ENCODE data around the gene SCAPER.

Gene SCAPER

DNA sequence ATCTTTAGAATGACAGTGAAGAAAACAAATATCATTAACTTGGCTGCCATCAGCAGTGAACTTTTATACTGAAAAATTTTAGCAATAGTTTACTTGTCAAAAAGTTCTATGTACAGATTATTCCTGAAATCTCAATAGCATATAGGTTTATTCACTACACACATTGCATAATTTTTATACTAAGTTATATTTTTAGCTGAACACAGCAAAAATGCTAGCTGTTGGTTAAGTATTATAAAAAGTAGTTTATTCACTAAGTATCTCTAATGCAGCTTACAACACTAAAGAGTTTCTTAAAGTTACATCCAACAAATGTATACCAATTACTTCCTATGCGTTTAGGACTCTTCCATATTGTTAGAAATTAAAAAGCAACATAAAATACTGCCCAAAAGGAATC is 131.9 kb downstream of the SCAPER start:
- Histone ChIP-seq H3K27ac (replicated peaks) (no peak overlapping the region), H3K4me3 (replicated peaks; ENCODE audit: insufficient read depth, low read length) (no peak overlapping the region), H3K27me3 (ENCODE audit: insufficient read depth, poor library complexity, severe bottlenecking) (no peaks in the 10 kb centered on the region)
- DNase-seq (ENCODE audit: low read depth in 1 of 2, low spot score in 1 of 2), result no peak
- TF ChIP-seq, protein P1, sequence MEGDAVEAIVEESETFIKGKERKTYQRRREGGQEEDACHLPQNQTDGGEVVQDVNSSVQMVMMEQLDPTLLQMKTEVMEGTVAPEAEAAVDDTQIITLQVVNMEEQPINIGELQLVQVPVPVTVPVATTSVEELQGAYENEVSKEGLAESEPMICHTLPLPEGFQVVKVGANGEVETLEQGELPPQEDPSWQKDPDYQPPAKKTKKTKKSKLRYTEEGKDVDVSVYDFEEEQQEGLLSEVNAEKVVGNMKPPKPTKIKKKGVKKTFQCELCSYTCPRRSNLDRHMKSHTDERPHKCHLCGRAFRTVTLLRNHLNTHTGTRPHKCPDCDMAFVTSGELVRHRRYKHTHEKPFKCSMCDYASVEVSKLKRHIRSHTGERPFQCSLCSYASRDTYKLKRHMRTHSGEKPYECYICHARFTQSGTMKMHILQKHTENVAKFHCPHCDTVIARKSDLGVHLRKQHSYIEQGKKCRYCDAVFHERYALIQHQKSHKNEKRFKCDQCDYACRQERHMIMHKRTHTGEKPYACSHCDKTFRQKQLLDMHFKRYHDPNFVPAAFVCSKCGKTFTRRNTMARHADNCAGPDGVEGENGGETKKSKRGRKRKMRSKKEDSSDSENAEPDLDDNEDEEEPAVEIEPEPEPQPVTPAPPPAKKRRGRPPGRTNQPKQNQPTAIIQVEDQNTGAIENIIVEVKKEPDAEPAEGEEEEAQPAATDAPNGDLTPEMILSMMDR (IDR thresholded peaks at IDR 0.05; ENCODE audit: insufficient read depth, low read length), result no peak
- TF ChIP-seq, protein P2, sequence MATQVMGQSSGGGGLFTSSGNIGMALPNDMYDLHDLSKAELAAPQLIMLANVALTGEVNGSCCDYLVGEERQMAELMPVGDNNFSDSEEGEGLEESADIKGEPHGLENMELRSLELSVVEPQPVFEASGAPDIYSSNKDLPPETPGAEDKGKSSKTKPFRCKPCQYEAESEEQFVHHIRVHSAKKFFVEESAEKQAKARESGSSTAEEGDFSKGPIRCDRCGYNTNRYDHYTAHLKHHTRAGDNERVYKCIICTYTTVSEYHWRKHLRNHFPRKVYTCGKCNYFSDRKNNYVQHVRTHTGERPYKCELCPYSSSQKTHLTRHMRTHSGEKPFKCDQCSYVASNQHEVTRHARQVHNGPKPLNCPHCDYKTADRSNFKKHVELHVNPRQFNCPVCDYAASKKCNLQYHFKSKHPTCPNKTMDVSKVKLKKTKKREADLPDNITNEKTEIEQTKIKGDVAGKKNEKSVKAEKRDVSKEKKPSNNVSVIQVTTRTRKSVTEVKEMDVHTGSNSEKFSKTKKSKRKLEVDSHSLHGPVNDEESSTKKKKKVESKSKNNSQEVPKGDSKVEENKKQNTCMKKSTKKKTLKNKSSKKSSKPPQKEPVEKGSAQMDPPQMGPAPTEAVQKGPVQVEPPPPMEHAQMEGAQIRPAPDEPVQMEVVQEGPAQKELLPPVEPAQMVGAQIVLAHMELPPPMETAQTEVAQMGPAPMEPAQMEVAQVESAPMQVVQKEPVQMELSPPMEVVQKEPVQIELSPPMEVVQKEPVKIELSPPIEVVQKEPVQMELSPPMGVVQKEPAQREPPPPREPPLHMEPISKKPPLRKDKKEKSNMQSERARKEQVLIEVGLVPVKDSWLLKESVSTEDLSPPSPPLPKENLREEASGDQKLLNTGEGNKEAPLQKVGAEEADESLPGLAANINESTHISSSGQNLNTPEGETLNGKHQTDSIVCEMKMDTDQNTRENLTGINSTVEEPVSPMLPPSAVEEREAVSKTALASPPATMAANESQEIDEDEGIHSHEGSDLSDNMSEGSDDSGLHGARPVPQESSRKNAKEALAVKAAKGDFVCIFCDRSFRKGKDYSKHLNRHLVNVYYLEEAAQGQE (IDR thresholded peaks at IDR 0.05; ENCODE audit: insufficient replicate concordance, low read depth), result no peak
- TF ChIP-seq SPI1 (IDR thresholded peaks at IDR 0.05; ENCODE audit: borderline replicate concordance, low read depth), result no peak
- no peak for TF ChIP-seq POLR2AphosphoS5 (IDR thresholded peaks at IDR 0.05; ENCODE audit: low read depth)
- TF ChIP-seq GABPA (IDR thresholded peaks at IDR 0.05; ENCODE audit: low read depth), result no peak

DNA sequence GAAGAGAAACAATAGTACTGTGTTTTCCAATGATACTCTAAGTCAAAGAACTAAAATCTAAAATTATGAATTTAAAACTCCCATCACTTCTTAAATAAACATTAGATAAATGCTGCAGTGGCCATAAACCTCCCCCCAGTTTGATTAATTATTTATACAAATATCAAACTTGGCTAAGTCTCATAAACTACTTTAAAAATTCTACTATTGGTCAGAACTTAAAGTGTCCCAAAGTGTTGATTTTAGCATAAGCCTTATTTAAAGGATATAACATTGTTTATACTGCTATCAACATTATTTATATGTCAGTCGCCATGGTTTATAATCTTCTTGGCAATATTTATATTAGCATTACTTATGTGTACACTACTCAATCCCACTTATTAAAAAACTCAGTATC is 132.4 kb downstream of the SCAPER start:
- DNase-seq (ENCODE audit: low read depth in 1 of 2, low spot score in 1 of 2), result no peak
- no peak overlapping the region for H3K4me3 ChIP-seq (replicated peaks; ENCODE audit: insufficient read depth, low read length)
- TF ChIP-seq GABPA (IDR thresholded peaks at IDR 0.05; ENCODE audit: low read depth), result no peak
- no peaks in the 10 kb centered on the region for H3K27me3 ChIP-seq (ENCODE audit: insufficient read depth, poor library complexity, severe bottlenecking)
- no peak overlapping the region for H3K27ac ChIP-seq (replicated peaks)

DNA sequence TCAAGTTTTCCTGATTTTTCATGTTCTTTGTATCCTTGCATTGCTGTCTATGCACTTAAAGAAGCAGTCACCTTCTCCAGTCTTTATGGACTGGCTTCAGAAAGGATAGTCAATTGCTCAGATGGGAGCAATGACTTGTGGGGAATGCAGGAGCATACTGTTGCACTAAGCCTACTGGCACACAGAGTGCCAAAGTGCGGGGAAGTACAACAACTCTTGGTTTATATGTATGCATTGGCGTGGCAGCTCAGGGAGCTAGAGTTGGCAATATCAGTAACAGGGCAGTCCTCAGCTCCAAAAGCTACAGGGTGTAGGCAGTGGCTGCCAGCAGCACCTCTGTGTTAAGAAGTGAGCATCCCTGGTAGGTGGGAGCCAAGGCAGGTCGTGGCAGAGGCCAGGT is 141.1 kb downstream of the SCAPER start:
- no peak for DNase-seq (ENCODE audit: low read depth in 1 of 2, low spot score in 1 of 2)
- Histone ChIP-seq H3K27ac (replicated peaks) (no peak overlapping the region), H3K27me3 (ENCODE audit: insufficient read depth, poor library complexity, severe bottlenecking) (no peaks in the 10 kb centered on the region), H3K4me3 (replicated peaks; ENCODE audit: insufficient read depth, low read length) (no peak overlapping the region)
- no peak for TF ChIP-seq POLR2AphosphoS5 (IDR thresholded peaks at IDR 0.05; ENCODE audit: low read depth)
- no peak for TF ChIP-seq GABPA (IDR thresholded peaks at IDR 0.05; ENCODE audit: low read depth)
- TF ChIP-seq, protein P1 (IDR thresholded peaks at IDR 0.05; ENCODE audit: insufficient read depth, low read length), result no peak
- TF ChIP-seq, protein P2 (IDR thresholded peaks at IDR 0.05; ENCODE audit: insufficient replicate concordance, low read depth), result no peak
- no peak for TF ChIP-seq SPI1 (IDR thresholded peaks at IDR 0.05; ENCODE audit: borderline replicate concordance, low read depth)

DNA sequence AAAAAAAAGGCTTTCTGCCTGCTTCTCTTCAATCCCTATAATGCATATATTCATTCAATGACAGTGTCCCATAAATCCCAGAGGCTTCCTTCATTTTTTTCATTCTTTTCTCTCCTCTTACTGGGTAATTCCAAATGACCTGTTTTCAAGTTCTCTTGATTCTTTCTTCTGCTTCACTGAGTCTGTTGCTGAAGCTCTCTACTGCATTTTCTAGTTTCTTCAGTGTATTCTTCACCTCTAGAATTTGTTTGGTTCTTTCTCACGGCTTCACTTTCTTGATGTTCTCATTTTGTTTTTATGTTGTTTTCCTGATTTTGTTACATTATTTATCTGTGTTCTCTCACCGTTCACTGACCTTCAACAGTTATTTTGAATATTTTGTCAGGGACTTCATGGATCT is 141.6 kb downstream of the SCAPER start:
- no peak for TF ChIP-seq SPI1 (IDR thresholded peaks at IDR 0.05; ENCODE audit: borderline replicate concordance, low read depth)
- no peak for TF ChIP-seq GABPA (IDR thresholded peaks at IDR 0.05; ENCODE audit: low read depth)
- TF ChIP-seq, protein P2 (IDR thresholded peaks at IDR 0.05; ENCODE audit: insufficient replicate concordance, low read depth), result no peak
- no peak for TF ChIP-seq POLR2AphosphoS5 (IDR thresholded peaks at IDR 0.05; ENCODE audit: low read depth)
- TF ChIP-seq, protein P1 (IDR thresholded peaks at IDR 0.05; ENCODE audit: insufficient read depth, low read length), result no peak
- no peak overlapping the region for H3K27ac ChIP-seq (replicated peaks)
- no peaks in the 10 kb centered on the region for H3K27me3 ChIP-seq (ENCODE audit: insufficient read depth, poor library complexity, severe bottlenecking)
- no peak overlapping the region for H3K4me3 ChIP-seq (replicated peaks; ENCODE audit: insufficient read depth, low read length)
- DNase-seq (ENCODE audit: low read depth in 1 of 2, low spot score in 1 of 2), result no peak

Data from HL-60 (cell line).